Stomach (tissue), 9 donors: ENCODE data around the gene SLC25A1. TPM values are rescaled to one million over a fixed set of nuclear protein-coding genes. Genes with fewer than 3 reads are reported as not detected.
A peak's percentile ranks its signal among the peaks of the same experiment; 100 is the strongest.

Experiments used
- DNase-seq, 2 donors: peaks; one replicate each; pipeline versions ENCODE4 v3.0.0 to v3.0.0-alpha.2; 2013 to 2019
- H3K27ac ChIP-seq, 5 donors: fragments of 200-600 bp in 4 of 5; sonication (generic) in 4 of 5; one replicate each; pipeline ENCODE4 v1.5.1; 2013 to 2019; ENCODE audit warnings: mild to moderate bottlenecking in 1 of 5, moderate library complexity in 1 of 5
- H3K27me3 ChIP-seq, 3 donors: fragments of 200-600 bp; sonication (generic); one replicate each; pipeline ENCODE4 v1.5.1; 2017 to 2019; ENCODE audit warnings: mixed run types in 1 of 3
- H3K36me3 ChIP-seq, 4 donors: fragments of 200-600 bp; sonication (generic); 1 replicate in 3 of 4; 2 replicates in 1 of 4; pipeline ENCODE4 v1.5.1; 2016 to 2019
- H3K4me1 ChIP-seq, 4 donors: fragments of 200-600 bp; sonication (generic); one replicate each; pipeline ENCODE4 v1.5.1; 2016 to 2019
- H3K4me3 ChIP-seq, 4 donors: fragments of 200-600 bp; sonication (generic) in 3 of 4; one replicate each; pipeline ENCODE4 v1.5.1; 2016 to 2019; ENCODE audit warnings: mild to moderate bottlenecking in 1 of 4
- H3K9me3 ChIP-seq, 4 donors: fragments of 200-600 bp; sonication (generic); one replicate each; pipeline ENCODE4 v1.5.1; 2016 to 2019
- CTCF ChIP-seq, 7 experiments: fragments of 450-650 bp in 4 of 7; fragments of 200-600 bp in 3 of 7; sonication (generic) in 3 of 7; IDR thresholded peaks; one replicate each; pipeline ENCODE4 v1.5.1; 2016 to 2019; ENCODE audit warnings: antibody characterized with exemption in 7 of 7, control low read depth in 2 of 7, mild to moderate bottlenecking in 1 of 7
- EP300 ChIP-seq: sonication (generic); formaldehyde crosslinking; IDR thresholded peaks from one replicate; pipeline ENCODE4 v1.6.1; 2017; ENCODE audit warnings: antibody characterized with exemption
- POLR2A ChIP-seq, 4 donors: fragments of 450-650 bp; IDR thresholded peaks; one replicate each; pipeline ENCODE4 v1.6.1; 2016; ENCODE audit warnings: antibody characterized with exemption in 4 of 4, control low read depth in 2 of 4, mild to moderate bottlenecking in 1 of 4, moderate library complexity in 1 of 4
- POLR2AphosphoS5 ChIP-seq, 3 donors: sonication (generic); formaldehyde crosslinking; IDR thresholded peaks; one replicate each; pipeline ENCODE4 v1.6.1; 2016; ENCODE audit warnings: antibody characterized with exemption in 3 of 3
- WGBS, 5 donors: extraction: QIAGEN DNeasy Blood & Tissue Kit in 3 of 5; methylation state at CpG; one replicate each; pipeline versions ENCODE4 v1.1.5 to v1.1.7; 2013 to 2018; 5-methylcytosine and 5-hydroxymethylcytosine counted together
- intact Hi-C: fragments of 100-400 bp; cut with DNase I; formaldehyde crosslinking; loops from one replicate; pipeline ENCODE4 v1.15.1; 2023; ENCODE audit warnings: low total_unique reads
- polyA plus RNA-seq, 3 donors: library from polyadenylated mRNA; stranded (reverse); fragments of 200-250 nt; gene quantifications; one replicate each; pipeline ENCODE4 v1.2.3, GENCODE V29; 2013
- total RNA-seq, 5 donors: library from RNA; depleted of rRNA; stranded (reverse); fragments of >200 nt; gene quantifications; one replicate each; pipeline versions ENCODE4 v1.1.0 to v1.2.3, GENCODE V29; 2014 to 2016
- donor health status: healthy with polysubstance abuse.
- donor health status: Bipolar disorder and iron deficiency.
- donor health status: healthy.

SLC25A1 gene
- total and polyA plus RNA-seq, 8 donors, result 1.2 to 165 (median 54.3) TPM

- H3K4me1 ChIP-seq, result peaks cover 62 to 79% (median 76%) of the 10 kb centered on the region in 4 donors
- no peak for DNase-seq
- no peak for TF ChIP-seq CTCF (IDR thresholded peaks at IDR 0.05)
- no peak for TF ChIP-seq POLR2A (IDR thresholded peaks at IDR 0.05)
- TF ChIP-seq POLR2AphosphoS5 (IDR thresholded peaks at IDR 0.05), result no peak
- TF ChIP-seq EP300, result no peak
- H3K36me3 ChIP-seq, result peaks cover 0 to 4% (median 2%) of the 10 kb centered on the region in 4 donors
- intact Hi-C loops, result no loop called here
- peak overlapping the region in 4 of 5 donors; percentile 86 to 95 (median 92) for H3K27ac ChIP-seq
- no peaks in the 10 kb centered on the region for H3K9me3 ChIP-seq
- 30 to 49% (median 33%) methylated on average over 10 to 13 of the region's 13 CpGs for WGBS, 5 donors
- peaks cover 10 to 32% (median 30%) of the 10 kb centered on the region in 3 donors for H3K27me3 ChIP-seq
- H3K4me3 ChIP-seq, result peak overlapping the region; percentile 80 to 99 (median 97)
Observed at GRCh38 chr22:19172213-19173046, 6.1 kb downstream of the SLC25A1 start.

- Histone ChIP-seq H3K27me3 (peaks cover 10 to 53% (median 40%) of the 10 kb centered on the region in 3 donors), H3K4me3 (peak overlapping the region in 3 of 4 donors; percentile 23 to 43 (median 24)), H3K36me3 (no peaks in the 10 kb centered on the region), H3K4me1 (peaks cover 47 to 56% (median 54%) of the 10 kb centered on the region in 4 donors), H3K27ac (no peak overlapping the region), H3K9me3 (no peaks in the 10 kb centered on the region)
- intact Hi-C loops, result no loop called here
- DNase-seq, result peak in 1 of 2 donors; percentile 9
- no peak for TF ChIP-seq POLR2A (IDR thresholded peaks at IDR 0.05)
- 38 to 53% (median 40%) methylated on average over 3 to 7 of the region's 7 CpGs for WGBS, 5 donors
Observed at GRCh38 chr22:19169947-19170318, 8.6 kb downstream of the SLC25A1 start.

- DNase-seq, result peak in 1 of 2 donors; percentile 24
- TF ChIP-seq CTCF (IDR thresholded peaks at IDR 0.05), result no peak
- 4 to 8% (median 5%) methylated on average over 41 to 58 of the region's 58 CpGs for WGBS, 5 donors
- intact Hi-C loops, result no loop called here
- Histone ChIP-seq H3K4me1 (peaks cover 40 to 49% (median 48%) of the 10 kb centered on the region in 4 donors), H3K27me3 (peaks cover 10 to 60% (median 41%) of the 10 kb centered on the region in 3 donors), H3K27ac (no peak overlapping the region), H3K36me3 (no peaks in the 10 kb centered on the region), H3K9me3 (no peaks in the 10 kb centered on the region), H3K4me3 (peak overlapping the region; percentile 23 to 43 (median 26))
Observed at GRCh38 chr22:19169002-19169946, 9.3 kb downstream of the SLC25A1 start.

GRCh38 chr22:19168088-19168890, 10.2 kb downstream of the SLC25A1 start:
- Histone ChIP-seq H3K36me3 (no peaks in the 10 kb centered on the region), H3K27me3 (peaks cover 10 to 69% (median 44%) of the 10 kb centered on the region in 3 donors), H3K9me3 (no peaks in the 10 kb centered on the region), H3K4me1 (peaks cover 31 to 39% (median 38%) of the 10 kb centered on the region in 4 donors), H3K27ac (no peak overlapping the region), H3K4me3 (no peak overlapping the region)
- no peak for TF ChIP-seq EP300
- TF ChIP-seq POLR2A (IDR thresholded peaks at IDR 0.05), result no peak
- no peak for TF ChIP-seq POLR2AphosphoS5 (IDR thresholded peaks at IDR 0.05)
- no peak for TF ChIP-seq CTCF (IDR thresholded peaks at IDR 0.05)
- intact Hi-C loops, result no loop called here
- peak in 1 of 2 donors; percentile 4 for DNase-seq
- 46 to 61% (median 53%) methylated on average over 16 to 17 of the region's 17 CpGs for WGBS, 5 donors
